GM12891 (cell line): ENCODE results near the gene GPR135.

ENCODE experiments used
- DNase-seq: peaks from one replicate; pipeline ENCODE4 v3.0.0; 2011; ENCODE audit warnings: low spot score; ENCODE audit not compliant: insufficient read length
- FAIRE-seq: peaks from 2 replicates; lab custom pipeline; 2011; peaks lifted over from hg19 to GRCh38; lab: Jason Lieb, UNC
- PAX5 ChIP-seq: IDR thresholded peaks from 2 replicates; pipeline ENCODE4 v1.6.1; 2011; ENCODE audit warnings: low read length, moderate library complexity, mild to moderate bottlenecking; ENCODE audit not compliant: insufficient read depth, severe bottlenecking
- POLR2A ChIP-seq: IDR thresholded peaks from 2 replicates; pipeline ENCODE4 v1.6.1; 2011; ENCODE audit warnings: low read depth, low read length, control low read depth
- POLR2AphosphoS5 ChIP-seq: IDR thresholded peaks from 2 replicates; pipeline ENCODE4 v1.6.1; 2011; ENCODE audit warnings: low read depth, low read length, control low read depth
- POU2F2 ChIP-seq: IDR thresholded peaks from 2 replicates; pipeline ENCODE4 v1.6.1; 2011; ENCODE audit warnings: low read depth, mild to moderate bottlenecking, control low read depth, low read length, moderate library complexity
- SPI1 ChIP-seq: IDR thresholded peaks from 2 replicates; pipeline ENCODE4 v1.6.1; 2011; ENCODE audit warnings: low read depth, low read length, control low read depth
- TAF1 ChIP-seq: IDR thresholded peaks from 2 replicates; pipeline ENCODE4 v1.6.1; 2011; ENCODE audit warnings: low read depth, low read length, control low read depth

GPR135 gene

DNA sequence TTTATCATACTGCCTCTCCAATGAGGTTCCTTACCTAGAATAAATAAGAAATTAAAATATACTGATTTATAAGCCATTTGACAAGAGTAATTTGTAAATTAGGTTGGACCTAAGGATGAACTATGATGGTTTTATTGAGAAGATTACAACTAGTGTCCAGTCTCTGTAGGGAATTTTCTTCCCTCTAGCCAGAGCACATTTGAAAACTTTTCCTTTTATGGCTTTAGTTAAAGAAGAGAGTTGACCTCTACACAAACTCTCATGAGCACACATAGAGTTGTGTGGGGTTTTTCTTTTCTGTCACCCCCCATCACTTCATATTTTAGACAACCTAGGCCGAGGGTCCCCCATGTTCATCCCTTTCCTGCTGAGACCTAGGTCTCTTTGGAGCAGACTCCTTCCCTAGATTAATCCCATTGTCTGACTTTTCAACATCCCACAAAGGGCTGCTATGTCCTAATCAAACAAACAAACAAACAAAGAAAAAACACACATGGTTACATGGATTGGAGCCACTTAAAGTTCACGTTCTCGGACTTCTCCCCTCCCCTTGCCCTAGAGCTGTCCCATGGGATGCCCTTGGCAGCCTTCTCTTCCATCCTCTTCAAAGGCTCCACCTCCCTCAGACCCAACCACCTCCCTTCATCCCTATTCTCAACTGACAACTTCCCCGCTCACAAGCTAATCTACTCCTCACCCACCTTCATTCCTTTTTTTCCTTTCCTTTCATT, 40.7 kb downstream of the GPR135 start:
- FAIRE-seq (no peak), DNase-seq (no peak)
- TF ChIP-seq SPI1 = no peak
- TF ChIP-seq POU2F2 = no peak
- TF ChIP-seq PAX5 = no peak
- TF ChIP-seq POLR2AphosphoS5 = no peak
- TF ChIP-seq POLR2A = no peak
- no peak for TF ChIP-seq TAF1

DNA sequence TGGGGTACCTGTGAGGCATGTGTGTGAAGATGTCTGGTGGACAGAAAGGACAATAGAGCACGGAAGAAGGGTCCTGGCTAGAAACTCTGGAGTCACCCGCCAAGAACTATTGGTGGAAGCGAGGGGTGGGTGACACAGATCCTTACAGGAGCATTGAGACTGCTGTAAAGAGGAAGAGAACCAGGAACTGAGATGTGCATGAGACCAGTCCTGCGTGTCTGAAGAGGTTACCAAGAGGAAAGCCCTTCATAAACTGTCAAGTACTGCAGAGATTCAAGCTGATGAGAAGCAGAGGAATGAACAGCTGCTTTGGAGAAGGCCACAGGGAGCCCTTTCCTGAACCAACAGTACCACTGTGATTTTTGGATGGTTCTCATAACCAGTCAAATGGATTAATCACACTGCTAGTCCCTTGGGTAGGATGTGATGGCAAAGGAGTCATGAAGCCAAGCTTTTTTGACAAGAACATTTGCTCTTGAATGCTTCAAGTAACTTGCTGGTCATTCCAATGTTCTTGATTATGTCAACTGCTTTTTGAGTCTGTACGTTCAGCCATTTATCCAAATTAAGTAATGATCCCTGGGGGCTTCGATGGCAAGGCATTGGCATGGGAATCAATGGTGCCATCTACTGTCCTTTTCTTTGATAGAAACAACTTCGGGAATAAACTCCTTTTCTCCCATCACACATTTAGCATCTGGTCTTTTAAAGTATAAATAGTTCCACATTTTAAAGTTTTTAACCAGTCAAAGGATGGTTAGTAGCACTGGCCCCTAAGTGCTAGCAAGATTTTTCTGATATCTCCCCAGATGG, 42.9 kb downstream of the GPR135 start:
- peak; percentile 69 for TF ChIP-seq SPI1
- no peak for TF ChIP-seq POLR2AphosphoS5
- TF ChIP-seq POU2F2 = no peak
- no peak for DNase-seq
- FAIRE-seq = peak; percentile 56

DNA sequence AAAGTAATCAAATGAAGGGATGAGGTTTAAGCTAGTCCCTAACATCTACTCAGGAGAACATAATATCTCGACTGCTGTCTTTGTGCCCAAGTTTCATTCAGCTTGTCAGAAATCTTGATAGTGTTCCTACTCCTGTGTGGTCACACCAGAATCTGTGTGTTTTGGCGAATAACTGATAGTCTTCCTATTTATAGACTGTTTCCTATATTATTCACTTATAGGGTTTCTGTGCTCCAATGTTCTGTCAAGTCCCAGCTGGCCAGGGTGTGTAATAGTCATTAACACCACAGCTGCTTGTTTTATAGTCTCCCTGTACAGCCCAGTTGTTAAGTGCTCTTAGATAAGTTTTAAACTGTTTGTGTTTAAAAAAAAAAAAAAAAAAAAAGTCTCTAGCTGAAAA, 45.9 kb downstream of the GPR135 start:
- FAIRE-seq = no peak

DNA sequence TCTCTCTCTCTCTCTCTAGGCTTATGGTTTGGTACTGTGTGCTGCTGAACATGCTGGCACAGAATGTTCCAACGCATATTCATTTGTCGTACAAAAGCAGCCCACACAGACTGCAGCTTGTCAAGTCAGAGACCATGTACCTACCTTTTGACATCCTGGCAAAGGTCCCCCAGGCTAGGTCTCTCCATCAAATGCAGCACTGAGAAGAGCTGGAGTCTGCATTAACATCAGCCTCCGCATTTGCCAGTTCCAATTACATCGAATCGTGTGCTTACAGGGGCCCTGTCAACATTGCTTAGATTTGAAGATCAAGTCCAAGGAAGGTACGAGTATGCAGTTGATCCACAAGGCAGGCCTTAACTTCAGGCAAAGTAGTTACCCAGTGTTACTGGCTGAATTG, 47.9 kb downstream of the GPR135 start:
- TF ChIP-seq PAX5 (no peak), POLR2A (no peak), POU2F2 (no peak), TAF1 (no peak), POLR2AphosphoS5 (no peak), SPI1 (no peak)
- FAIRE-seq (no peak), DNase-seq (no peak)

More for the DNA sequence above, 45.9 kb downstream of the GPR135 start:
- no peak for TF ChIP-seq SPI1
- TF ChIP-seq POU2F2 = no peak
- no peak for TF ChIP-seq POLR2A
- TF ChIP-seq POLR2AphosphoS5 = no peak
- TF ChIP-seq PAX5 = no peak
- TF ChIP-seq TAF1 = no peak
- DNase-seq = no peak

DNA sequence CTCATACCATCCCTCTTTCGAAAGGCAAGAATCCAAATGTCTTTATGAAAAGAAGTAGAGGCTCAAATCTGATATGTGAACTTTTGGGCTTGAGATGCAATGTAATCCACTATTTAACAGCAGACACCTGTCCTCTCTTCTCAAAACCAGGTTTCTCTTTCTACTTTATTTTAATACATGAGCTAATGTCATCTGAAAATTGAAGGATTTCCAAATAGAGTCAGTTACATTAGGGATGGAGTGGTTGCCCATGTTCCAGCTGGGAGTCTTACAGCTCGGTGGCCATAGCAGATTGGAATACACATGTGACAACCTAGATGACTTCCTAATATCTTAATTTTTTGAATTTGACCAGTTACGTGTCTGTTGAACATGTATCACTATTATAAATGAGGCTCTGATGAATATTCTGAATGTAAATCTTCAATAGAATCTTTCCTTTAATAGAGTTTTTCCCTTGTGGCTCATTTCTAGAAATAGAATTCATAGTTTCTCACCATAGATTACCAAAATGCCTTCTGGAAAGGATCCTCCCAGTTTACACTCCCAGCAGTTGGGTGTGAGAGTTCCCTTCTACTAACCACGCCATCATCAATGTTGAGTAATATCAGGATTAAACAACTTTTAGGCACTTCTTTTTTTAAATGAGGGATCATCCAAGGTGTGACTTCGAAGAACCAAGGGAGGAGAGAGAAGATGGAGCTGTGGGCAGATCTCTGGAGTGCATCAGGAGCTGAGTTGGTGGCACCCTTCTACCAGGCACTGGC, 49.2 kb downstream of the GPR135 start:
- FAIRE-seq = no peak

More for the DNA sequence above, 49.2 kb downstream of the GPR135 start:
- TF ChIP-seq SPI1 = no peak
- no peak for TF ChIP-seq TAF1
- DNase-seq = no peak
